Gastrocnemius medialis (tissue), 4 donors: ENCODE measurements around the gene PATE1. TPM values are rescaled to one million over a fixed set of nuclear protein-coding genes. Genes with fewer than 3 reads are reported as not detected.
"Not testable (repeated sequence)": the region's sequence is repeated elsewhere in the genome, so short reads cannot be mapped to it uniquely, and the experiment has no call there.

Source experiments
- ATAC-seq, 2 donors: fragments of 150-250 bp; one replicate each; pipeline ENCODE4 v1.9.1; 2016
- DNase-seq, 2 donors: peaks; one replicate each; pipeline ENCODE4 v3.0.0-alpha.2; 2019
- H3K27ac ChIP-seq, 4 donors: fragments of 200-600 bp; sonication (generic); 1 replicate in 1 of 4; 2 replicates in 3 of 4; pipeline ENCODE4 v1.5.1; 2016 to 2018; ENCODE audit warnings: mild to moderate bottlenecking in 2 of 4, moderate library complexity in 1 of 4
- H3K27me3 ChIP-seq, 3 donors: fragments of 200-600 bp; sonication (generic) in 2 of 3; 1 replicate in 1 of 3; 2 replicates in 2 of 3; pipeline versions ENCODE4 v1.5.1 to v1.6.0; 2016 to 2019; ENCODE audit warnings: mild to moderate bottlenecking in 1 of 3, moderate library complexity in 1 of 3
- H3K36me3 ChIP-seq, 2 donors: fragments of 200-600 bp; sonication (generic) in 1 of 2; one replicate each; pipeline ENCODE4 v1.5.1; 2017 to 2018
- H3K4me1 ChIP-seq, 2 donors: fragments of 200-600 bp; sonication (generic) in 1 of 2; one replicate each; pipeline ENCODE4 v1.5.1; 2016 to 2017; ENCODE audit warnings: mild to moderate bottlenecking in 2 of 2
- H3K4me3 ChIP-seq, 4 donors: fragments of 200-600 bp; sonication (generic) in 3 of 4; 1 replicate in 1 of 4; 2 replicates in 3 of 4; pipeline ENCODE4 v1.5.1; 2016 to 2019; ENCODE audit warnings: mild to moderate bottlenecking in 2 of 4
- H3K9me3 ChIP-seq, 3 donors: fragments of 200-600 bp; sonication (generic) in 2 of 3; 1 replicate in 1 of 3; 2 replicates in 2 of 3; pipeline ENCODE4 v1.5.1; 2016 to 2019
- POLR2A ChIP-seq, 2 donors: fragments of 450-650 bp; IDR thresholded peaks; one replicate each; pipeline ENCODE4 v1.6.1; 2017; ENCODE audit warnings: antibody characterized with exemption in 2 of 2, mild to moderate bottlenecking in 2 of 2, moderate library complexity in 2 of 2
- in situ Hi-C, 4 donors: fragments of 200-750 bp; cut with MboI; loops; one replicate each; pipeline versions ENCODE4 v1.15.0 to v1.8.0; 2017; ENCODE audit warnings: low sequenced_read_pairs in 4 of 4
- intact Hi-C: fragments of 100-400 bp; cut with DNase I; formaldehyde crosslinking; loops from one replicate; pipeline ENCODE4 v1.15.1; 2023; ENCODE audit warnings: low total_unique reads
- total RNA-seq, 4 donors: library from RNA; depleted of rRNA; stranded (reverse); fragments of >200 nt; gene quantifications; one replicate each; pipeline versions ENCODE4 v1.1.0 to v1.2.3, GENCODE V29; 2016
- TF ChIP-seq, protein P1 (sequence below), 5 experiments: fragments of 450-650 bp in 3 of 5; fragments of 200-600 bp in 2 of 5; sonication (generic) in 2 of 5; IDR thresholded peaks in 4 of 5; conservative IDR thresholded peaks in 1 of 5; 1 replicate in 4 of 5; 2 replicates in 1 of 5; pipeline ENCODE4 v1.5.1; 2016 to 2019; ENCODE audit warnings: antibody characterized with exemption in 5 of 5, mild to moderate bottlenecking in 3 of 5, moderate library complexity in 3 of 5

PATE1 gene, protein sequence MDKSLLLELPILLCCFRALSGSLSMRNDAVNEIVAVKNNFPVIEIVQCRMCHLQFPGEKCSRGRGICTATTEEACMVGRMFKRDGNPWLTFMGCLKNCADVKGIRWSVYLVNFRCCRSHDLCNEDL
- not detected for total RNA-seq

- H3K4me1 ChIP-seq = no peaks in the 10 kb centered on the region
- TF ChIP-seq POLR2A (IDR thresholded peaks at IDR 0.05) = no peak
- TF ChIP-seq, protein P1, sequence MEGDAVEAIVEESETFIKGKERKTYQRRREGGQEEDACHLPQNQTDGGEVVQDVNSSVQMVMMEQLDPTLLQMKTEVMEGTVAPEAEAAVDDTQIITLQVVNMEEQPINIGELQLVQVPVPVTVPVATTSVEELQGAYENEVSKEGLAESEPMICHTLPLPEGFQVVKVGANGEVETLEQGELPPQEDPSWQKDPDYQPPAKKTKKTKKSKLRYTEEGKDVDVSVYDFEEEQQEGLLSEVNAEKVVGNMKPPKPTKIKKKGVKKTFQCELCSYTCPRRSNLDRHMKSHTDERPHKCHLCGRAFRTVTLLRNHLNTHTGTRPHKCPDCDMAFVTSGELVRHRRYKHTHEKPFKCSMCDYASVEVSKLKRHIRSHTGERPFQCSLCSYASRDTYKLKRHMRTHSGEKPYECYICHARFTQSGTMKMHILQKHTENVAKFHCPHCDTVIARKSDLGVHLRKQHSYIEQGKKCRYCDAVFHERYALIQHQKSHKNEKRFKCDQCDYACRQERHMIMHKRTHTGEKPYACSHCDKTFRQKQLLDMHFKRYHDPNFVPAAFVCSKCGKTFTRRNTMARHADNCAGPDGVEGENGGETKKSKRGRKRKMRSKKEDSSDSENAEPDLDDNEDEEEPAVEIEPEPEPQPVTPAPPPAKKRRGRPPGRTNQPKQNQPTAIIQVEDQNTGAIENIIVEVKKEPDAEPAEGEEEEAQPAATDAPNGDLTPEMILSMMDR (IDR thresholded peaks at IDR 0.05 in 4 of 5, conservative IDR thresholded peaks at IDR 0.05 in 1 of 5) = no peak
- intact Hi-C loops (no loop called here), in situ Hi-C loops (no loop called here)
- DNase-seq (no peak), ATAC-seq (no peak)
- H3K4me3 ChIP-seq = no peak within 1 kb of the TSS
- H3K9me3 ChIP-seq = no peaks in the 10 kb centered on the region
- H3K27ac ChIP-seq = no peak within 1 kb of the TSS
- no peaks in the 10 kb centered on the region for H3K27me3 ChIP-seq
- H3K36me3 ChIP-seq = no peaks in the 10 kb centered on the region
These were observed at the start of gene PATE1 for GRCh38 chr11:125745979-125746378. PATE1 (plus strand) TSS chr11:125746279; CDS start chr11:125746305, 26 bp downstream.

DNA sequence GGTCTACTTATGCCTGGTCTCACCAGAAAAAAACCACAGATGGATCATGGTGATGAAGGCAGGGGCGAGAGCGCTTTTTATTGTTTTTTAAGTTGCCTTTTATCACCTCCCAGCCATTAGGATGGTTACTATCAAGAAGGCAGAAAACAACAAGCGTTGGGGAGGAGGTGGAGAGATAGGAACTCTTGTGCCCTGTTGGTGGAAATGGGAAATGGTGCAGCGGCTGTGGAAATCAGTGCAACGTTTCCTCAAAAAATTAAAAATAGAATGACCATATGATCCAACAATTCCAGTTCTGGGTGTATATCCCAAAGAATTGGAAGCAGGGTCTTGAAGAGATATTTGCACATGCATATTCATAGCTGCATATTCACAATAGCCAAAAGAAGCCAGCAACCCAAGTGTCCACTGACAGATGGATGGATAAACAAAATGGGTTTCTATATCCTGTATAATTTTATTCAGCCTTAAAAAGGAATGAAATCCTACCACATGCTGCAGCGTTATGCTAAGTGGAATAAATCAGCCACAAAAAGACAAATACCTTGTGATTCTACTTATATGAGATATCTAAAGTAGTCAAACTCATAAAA is 45.0 kb upstream of the PATE1 start:
- DNase-seq (no peak), ATAC-seq (no peak)
- no peaks in the 10 kb centered on the region for H3K27me3 ChIP-seq
- intact Hi-C loops = no loop called here
- no peaks in the 10 kb centered on the region for H3K36me3 ChIP-seq
- H3K4me3 ChIP-seq = no peak overlapping the region
- no peaks in the 10 kb centered on the region for H3K9me3 ChIP-seq
- no peak overlapping the region for H3K27ac ChIP-seq
- in situ Hi-C loops = no loop called here
- TF ChIP-seq POLR2A (IDR thresholded peaks at IDR 0.05) = no peak
- TF ChIP-seq, protein P1 (IDR thresholded peaks at IDR 0.05 in 4 of 5, conservative IDR thresholded peaks at IDR 0.05 in 1 of 5) = no peak
- H3K4me1 ChIP-seq = no peaks in the 10 kb centered on the region

GRCh38 chr11:125701858-125702621 is 44.0 kb upstream of the PATE1 start:
- Histone ChIP-seq H3K27ac (no peak overlapping the region), H3K4me3 (no peak overlapping the region), H3K4me1 (no peaks in the 10 kb centered on the region), H3K9me3 (no peaks in the 10 kb centered on the region), H3K36me3 (no peaks in the 10 kb centered on the region), H3K27me3 (no peaks in the 10 kb centered on the region)
- in situ Hi-C loops (no loop called here), intact Hi-C loops (no loop called here)
- no peak for ATAC-seq
- DNase-seq = no peak
- no peak for TF ChIP-seq POLR2A (IDR thresholded peaks at IDR 0.05)
- TF ChIP-seq, protein P1 (IDR thresholded peaks at IDR 0.05 in 4 of 5, conservative IDR thresholded peaks at IDR 0.05 in 1 of 5) = no peak

DNA sequence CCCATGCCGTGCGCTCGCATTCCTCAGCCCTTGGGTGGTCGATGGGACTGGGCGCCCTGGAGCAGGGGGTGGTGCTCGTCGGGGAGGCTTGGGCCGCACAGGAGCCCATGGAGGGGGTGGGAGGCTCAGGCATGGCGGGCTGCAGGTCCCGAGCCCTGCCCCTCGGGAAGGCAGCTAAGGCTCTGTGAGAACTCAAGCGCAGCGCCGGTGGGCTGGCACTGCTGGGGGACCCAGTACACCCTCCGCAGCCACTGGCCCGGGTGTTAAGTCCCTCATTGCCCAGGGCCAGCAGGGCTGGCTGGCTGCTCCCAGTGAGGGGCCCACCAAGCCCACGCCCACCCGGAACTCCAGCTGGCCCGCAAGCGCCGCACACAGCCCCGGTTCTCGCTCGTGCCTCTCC is 41.4 kb upstream of the PATE1 start:
- intact Hi-C loops, H3K4me3 ChIP-seq, DNase-seq, H3K27ac ChIP-seq, H3K27me3 ChIP-seq, in situ Hi-C loops, H3K36me3 ChIP-seq, H3K9me3 ChIP-seq, ATAC-seq, H3K4me1 ChIP-seq: not testable (repeated sequence)

DNA sequence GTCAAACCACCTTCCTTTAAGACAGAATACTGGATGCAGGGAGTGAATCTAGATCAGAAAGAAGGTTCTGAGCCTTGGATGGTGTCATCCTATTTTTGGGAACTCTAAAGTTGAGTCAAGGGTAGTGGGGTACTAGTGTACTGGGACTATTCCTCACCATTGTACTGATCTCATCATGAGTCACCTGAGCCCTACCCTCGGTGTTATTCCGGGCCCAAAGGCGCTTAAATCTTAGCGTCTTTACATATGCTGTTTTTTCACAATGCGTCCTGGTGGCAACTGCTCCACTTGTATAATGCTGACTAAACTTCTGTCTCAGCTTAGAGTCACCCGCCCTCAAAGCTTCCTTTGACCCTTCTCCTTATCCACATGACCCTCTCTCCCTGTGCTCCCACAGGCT is 25.3 kb upstream of the PATE1 start:
- Histone ChIP-seq H3K9me3 (no peaks in the 10 kb centered on the region), H3K27ac (no peak overlapping the region), H3K36me3 (no peaks in the 10 kb centered on the region), H3K4me1 (no peaks in the 10 kb centered on the region), H3K27me3 (no peaks in the 10 kb centered on the region), H3K4me3 (no peak overlapping the region)
- no peak for ATAC-seq
- no peak for TF ChIP-seq POLR2A (IDR thresholded peaks at IDR 0.05)
- TF ChIP-seq, protein P1 (IDR thresholded peaks at IDR 0.05 in 4 of 5, conservative IDR thresholded peaks at IDR 0.05 in 1 of 5) = no peak
- intact Hi-C loops = no loop called here
- in situ Hi-C loops = no loop called here
- no peak for DNase-seq
